Transverse colon (tissue), 4 donors: ENCODE data around the gene FLAD1. TPM values are rescaled to one million over a fixed set of nuclear protein-coding genes. Genes with fewer than 3 reads are reported as not detected.

Experiments used
- DNase-seq: peaks from one replicate; pipeline ENCODE4 v3.0.0-alpha.2; 2019
- H3K27ac ChIP-seq, 4 donors: fragments of 200-600 bp; sonication (generic); 2 replicates each; pipeline ENCODE4 v1.5.1; 2016 to 2018; ENCODE audit warnings: inconsistent platforms in 4 of 4
- H3K27me3 ChIP-seq: fragments of 200-600 bp; sonication (generic); 2 replicates; pipeline ENCODE4 v1.5.1; 2017; ENCODE audit warnings: inconsistent platforms
- H3K36me3 ChIP-seq, 4 donors: fragments of 200-600 bp; sonication (generic); 2 replicates each; pipeline ENCODE4 v1.5.1; 2017 to 2019; ENCODE audit warnings: inconsistent platforms in 4 of 4
- H3K4me1 ChIP-seq, 4 donors: fragments of 200-600 bp; sonication (generic); 2 replicates each; pipeline ENCODE4 v1.5.1; 2017 to 2020; ENCODE audit warnings: inconsistent platforms in 4 of 4
- H3K4me3 ChIP-seq, 4 donors: fragments of 200-600 bp; sonication (generic); 1 replicate in 1 of 4; 2 replicates in 3 of 4; pipeline versions ENCODE4 v1.5.1 to v1.6.1; 2017 to 2019; ENCODE audit warnings: inconsistent platforms in 4 of 4
- H3K9me3 ChIP-seq, 2 donors: fragments of 200-600 bp; sonication (generic); 2 replicates each; pipeline ENCODE4 v1.5.1; 2017 to 2019; ENCODE audit warnings: inconsistent platforms in 2 of 2
- EP300 ChIP-seq: sonication (generic); formaldehyde crosslinking; IDR thresholded peaks from one replicate; pipeline ENCODE4 v1.6.1; 2017; ENCODE audit warnings: antibody characterized with exemption, low read depth
- POLR2A ChIP-seq: fragments of 450-650 bp; IDR thresholded peaks from one replicate; pipeline ENCODE4 v1.6.1; 2016; ENCODE audit warnings: antibody characterized with exemption, mild to moderate bottlenecking, moderate library complexity
- POLR2AphosphoS5 ChIP-seq, 3 donors: sonication (generic); formaldehyde crosslinking; IDR thresholded peaks; one replicate each; pipeline ENCODE4 v1.6.1; 2016; ENCODE audit warnings: antibody characterized with exemption in 3 of 3
- WGBS, 2 donors: methylation state at CpG; one replicate each; pipeline ENCODE4 v1.1.5; 2018; ENCODE audit warnings: low coverage in 1 of 2; 5-methylcytosine and 5-hydroxymethylcytosine counted together
- in situ Hi-C, 4 donors: fragments of 200-750 bp; cut with MboI; loops; one replicate each; pipeline versions ENCODE4 v1.15.0 to v1.15.1; 2017; ENCODE audit warnings: low sequenced_read_pairs in 3 of 4, low pct_ligation_motif_present in 1 of 4, low pct_unique_long_range_greater_than_20kb in 1 of 4
- intact Hi-C: fragments of 100-400 bp; cut with DNase I; formaldehyde crosslinking; loops from one replicate; pipeline ENCODE4 v1.15.1; 2023; ENCODE audit warnings: low total_unique reads
- total RNA-seq, 4 donors: library from RNA; depleted of rRNA; stranded (reverse); fragments of >200 nt; gene quantifications; one replicate each; pipeline ENCODE4 v1.1.0, GENCODE V29; 2016
- TF ChIP-seq, protein P1 (sequence below), 5 experiments: fragments of 200-600 bp in 3 of 5; fragments of 450-650 bp in 2 of 5; sonication (generic) in 3 of 5; IDR thresholded peaks; 1 replicate in 2 of 5; 2 replicates in 3 of 5; pipeline ENCODE4 v1.5.1; 2016 to 2017; ENCODE audit warnings: antibody characterized with exemption in 5 of 5, inconsistent platforms in 3 of 5, mild to moderate bottlenecking in 2 of 5, moderate library complexity in 1 of 5

The FLAD1 gene
- total RNA-seq, 4 donors from 2014 or later: 32.7 to 42.4 (median 36.0) TPM

GRCh38 chr1:154937085-154937987, 45.8 kb upstream of the FLAD1 start:
- H3K4me1 ChIP-seq: peaks cover 15 to 41% (median 30%) of the 10 kb centered on the region in 4 donors
- no peaks in the 10 kb centered on the region for H3K9me3 ChIP-seq
- intact Hi-C loops: no loop called here
- DNase-seq: peak; percentile 92
- H3K27ac ChIP-seq: peak overlapping the region; percentile 92 to 97 (median 96)
- TF ChIP-seq POLR2AphosphoS5 (IDR thresholded peaks at IDR 0.05) (peak; percentile 75 to 76 (median 76)), POLR2A (peak; percentile 32), EP300 (peak; percentile 77)
- TF ChIP-seq, protein P1, sequence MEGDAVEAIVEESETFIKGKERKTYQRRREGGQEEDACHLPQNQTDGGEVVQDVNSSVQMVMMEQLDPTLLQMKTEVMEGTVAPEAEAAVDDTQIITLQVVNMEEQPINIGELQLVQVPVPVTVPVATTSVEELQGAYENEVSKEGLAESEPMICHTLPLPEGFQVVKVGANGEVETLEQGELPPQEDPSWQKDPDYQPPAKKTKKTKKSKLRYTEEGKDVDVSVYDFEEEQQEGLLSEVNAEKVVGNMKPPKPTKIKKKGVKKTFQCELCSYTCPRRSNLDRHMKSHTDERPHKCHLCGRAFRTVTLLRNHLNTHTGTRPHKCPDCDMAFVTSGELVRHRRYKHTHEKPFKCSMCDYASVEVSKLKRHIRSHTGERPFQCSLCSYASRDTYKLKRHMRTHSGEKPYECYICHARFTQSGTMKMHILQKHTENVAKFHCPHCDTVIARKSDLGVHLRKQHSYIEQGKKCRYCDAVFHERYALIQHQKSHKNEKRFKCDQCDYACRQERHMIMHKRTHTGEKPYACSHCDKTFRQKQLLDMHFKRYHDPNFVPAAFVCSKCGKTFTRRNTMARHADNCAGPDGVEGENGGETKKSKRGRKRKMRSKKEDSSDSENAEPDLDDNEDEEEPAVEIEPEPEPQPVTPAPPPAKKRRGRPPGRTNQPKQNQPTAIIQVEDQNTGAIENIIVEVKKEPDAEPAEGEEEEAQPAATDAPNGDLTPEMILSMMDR (IDR thresholded peaks at IDR 0.05): peak in 3 of 5 experiments; percentile 16 to 55 (median 46)
- H3K27me3 ChIP-seq: no peaks in the 10 kb centered on the region
- no peaks in the 10 kb centered on the region for H3K36me3 ChIP-seq
- in situ Hi-C loops: no loop called here
- whole genome bisulfite sequencing, 2 donors: 1 to 6% methylated on average over 2 to 34 of the region's 36 CpGs
- H3K4me3 ChIP-seq: peak overlapping the region; percentile 14 to 59 (median 50)

DNA sequence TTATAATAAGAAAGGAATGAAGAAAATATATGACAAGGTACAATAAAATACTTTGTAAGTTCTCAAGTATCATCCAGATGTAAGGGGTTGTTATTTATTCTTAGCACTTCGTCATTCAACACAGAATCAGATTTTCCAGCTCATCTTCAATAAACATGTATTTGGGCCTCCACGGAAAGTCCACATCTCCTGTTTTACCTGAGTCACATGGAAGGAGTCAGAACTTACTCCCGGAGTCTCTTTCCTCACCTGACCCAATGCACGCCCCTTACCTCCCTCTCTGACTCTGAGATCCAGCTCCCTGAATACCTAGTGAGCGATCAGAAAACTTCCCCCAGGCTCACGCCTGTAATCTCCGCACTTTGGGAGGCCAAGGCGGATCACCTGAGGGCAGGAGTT, 45.2 kb upstream of the FLAD1 start:
- no peaks in the 10 kb centered on the region for H3K27me3 ChIP-seq
- in situ Hi-C loops: no loop called here
- no peaks in the 10 kb centered on the region for H3K9me3 ChIP-seq
- 72 to 85% methylated on average over 7 to 8 of the region's 8 CpGs for WGBS, 2 donors
- DNase-seq: no peak
- H3K27ac ChIP-seq: peak overlapping the region; percentile 92 to 97 (median 96)
- no peaks in the 10 kb centered on the region for H3K36me3 ChIP-seq
- H3K4me1 ChIP-seq: peaks cover 16 to 40% (median 30%) of the 10 kb centered on the region in 4 donors
- H3K4me3 ChIP-seq: peak overlapping the region in 2 of 4 donors; percentile 47 to 59
- TF ChIP-seq EP300 (no peak), POLR2A (no peak), POLR2AphosphoS5 (IDR thresholded peaks at IDR 0.05) (no peak)
- TF ChIP-seq, protein P1 (IDR thresholded peaks at IDR 0.05): no peak
- intact Hi-C loops: no loop called here

DNA sequence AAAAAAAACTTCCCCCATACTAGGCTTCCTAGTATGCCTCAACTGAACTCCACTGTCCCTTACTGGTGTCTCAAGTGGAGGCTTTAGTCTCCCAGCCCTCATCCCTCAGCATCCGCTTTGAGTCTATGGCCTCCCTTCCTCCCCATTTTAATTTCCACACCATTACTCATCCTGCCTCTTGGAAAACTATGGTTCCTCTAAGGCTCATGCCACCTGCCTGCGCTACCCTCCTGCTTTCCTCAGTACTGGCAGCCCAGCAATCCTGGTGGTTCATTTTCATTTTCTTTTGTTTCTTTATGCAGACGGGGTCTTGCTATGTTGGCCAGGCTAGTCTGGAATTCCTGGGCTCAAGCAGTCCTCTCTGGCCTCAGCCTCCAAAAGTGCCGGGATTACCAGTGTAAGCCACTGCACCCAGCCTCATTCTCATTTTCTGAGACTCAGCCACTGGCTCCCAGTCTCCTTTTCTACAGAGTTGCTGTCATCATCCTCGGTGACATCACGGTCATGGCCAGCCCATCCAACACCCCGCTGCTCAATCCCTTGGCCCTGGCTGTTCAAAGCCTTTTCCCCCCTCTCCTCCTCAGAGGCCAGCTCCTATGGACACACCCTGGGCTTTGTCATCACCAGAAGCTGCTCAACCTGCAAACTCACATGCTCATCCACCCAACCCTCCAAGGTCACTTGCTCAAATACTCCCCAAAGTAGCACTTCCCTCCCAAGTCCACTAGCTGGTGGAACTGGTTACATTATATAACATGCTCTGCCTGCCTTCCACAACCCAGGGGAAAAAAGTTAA, 44.3 kb upstream of the FLAD1 start:
- peak overlapping the region; percentile 92 to 97 (median 96) for H3K27ac ChIP-seq
- H3K27me3 ChIP-seq: no peaks in the 10 kb centered on the region
- H3K36me3 ChIP-seq: no peaks in the 10 kb centered on the region
- no peak overlapping the region for H3K4me3 ChIP-seq
- H3K9me3 ChIP-seq: no peaks in the 10 kb centered on the region
- in situ Hi-C loops (no loop called here), intact Hi-C loops (no loop called here)
- no peak for DNase-seq
- 93 to 94% methylated on average over 6 to 7 of the region's 7 CpGs for WGBS, 2 donors
- no peak for TF ChIP-seq POLR2AphosphoS5 (IDR thresholded peaks at IDR 0.05)
- no peak for TF ChIP-seq EP300
- no peak for TF ChIP-seq POLR2A
- TF ChIP-seq, protein P1 (IDR thresholded peaks at IDR 0.05): no peak
- H3K4me1 ChIP-seq: peaks cover 16 to 47% (median 34%) of the 10 kb centered on the region in 4 donors

DNA sequence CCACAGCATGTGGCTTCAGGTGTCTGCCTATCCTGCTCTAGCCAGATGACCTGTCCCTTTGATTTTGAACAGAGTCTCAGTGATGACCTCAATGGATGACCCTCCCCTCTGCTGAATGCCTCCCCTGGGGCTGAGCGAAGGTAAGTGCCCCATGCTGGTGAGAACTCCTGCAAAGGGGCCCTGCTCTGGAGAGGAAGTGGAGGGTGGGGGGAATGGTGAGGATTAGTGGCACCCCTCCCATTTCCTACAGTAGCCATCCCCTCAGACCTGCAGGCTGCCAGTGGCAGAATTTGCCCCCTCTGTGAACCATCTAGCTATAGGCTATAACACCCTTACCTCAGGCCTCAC, 43.0 kb upstream of the FLAD1 start:
- Histone ChIP-seq H3K27ac (no peak overlapping the region), H3K4me1 (peaks cover 19 to 61% (median 41%) of the 10 kb centered on the region in 4 donors), H3K36me3 (no peaks in the 10 kb centered on the region), H3K4me3 (no peak overlapping the region), H3K27me3 (no peaks in the 10 kb centered on the region), H3K9me3 (no peaks in the 10 kb centered on the region)
- WGBS, 2 donors: 92% methylated on average over 1 of the region's 1 CpG; no CpG with 5 or more reads in 1 of the 2 donors
- TF ChIP-seq, protein P1 (IDR thresholded peaks at IDR 0.05): no peak
- TF ChIP-seq POLR2A (no peak), EP300 (no peak)
- intact Hi-C loops (no loop called here), in situ Hi-C loops (no loop called here)
- no peak for DNase-seq
